Measurements from ENCODE around the gene COG2. TPM values are rescaled to one million over a fixed set of nuclear protein-coding genes. Genes with fewer than 3 reads are reported as not detected.

Gene COG2
- polyA plus RNA-seq, 1 donor (not counting 4 experiments of a cell fraction or from before 2014, with no cell fraction given) = 18.6 TPM

DNA sequence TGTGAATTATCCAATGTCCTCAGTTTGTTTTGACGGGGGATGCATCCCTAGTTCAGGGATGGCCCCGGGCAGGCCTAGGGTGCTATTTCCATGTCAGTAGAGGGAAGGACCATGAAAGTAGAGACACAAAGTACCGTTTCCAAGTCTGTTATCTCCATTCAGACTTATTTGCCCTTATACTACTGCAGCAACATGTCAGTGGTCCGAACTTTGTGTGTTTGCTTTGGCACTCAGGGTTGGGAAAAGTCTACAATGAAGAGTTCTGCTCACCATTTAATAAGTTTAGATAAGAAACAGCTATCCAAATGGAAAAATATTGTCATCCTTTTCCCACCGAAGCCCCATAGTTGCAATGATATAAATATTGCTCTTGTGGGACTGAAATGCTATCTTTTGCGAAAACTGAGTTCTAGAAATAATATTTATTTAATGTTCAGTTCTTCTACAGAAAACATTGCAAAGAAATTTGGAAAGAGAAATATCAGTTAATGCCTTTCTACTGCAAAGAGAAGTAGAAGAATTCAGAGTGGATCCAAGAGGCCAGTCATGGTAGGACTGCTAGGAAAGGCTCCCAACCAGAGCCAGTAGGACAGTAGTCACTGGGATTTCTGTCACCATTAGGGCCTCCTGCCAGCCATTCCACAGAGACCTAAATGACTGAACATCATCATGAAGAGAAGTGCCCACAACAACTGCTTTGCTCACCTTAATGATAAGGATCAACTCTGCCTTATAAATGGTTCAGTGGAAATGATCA lies 83.2 kb downstream of the COG2 start:
- no peaks in the 10 kb centered on the region for H3K36me3 ChIP-seq (ENCODE audit: control insufficient read depth in 2 of 2, extremely low read depth in 1 of 2, insufficient read depth in 2 of 2, low read length in 2 of 2)
- DNase-seq (ENCODE audit: low read depth, low spot score) (no peak), FAIRE-seq (no peak)
- no peaks in the 10 kb centered on the region for H3K4me1 ChIP-seq (ENCODE audit: control insufficient read depth, extremely low read depth, insufficient read depth, low read length)
- dilution Hi-C loops (cut with MboI; ENCODE audit: extremely low pct_ligation_motif_present, low sequenced_read_pairs) = no loop called here
- no peak overlapping the region for H3K4me3 ChIP-seq (ENCODE audit: control insufficient read depth in 2 of 3, extremely low read depth in 1 of 3, insufficient read depth in 2 of 3, low read depth in 1 of 3, low read length in 3 of 3)
- no peaks in the 10 kb centered on the region for H4K20me1 ChIP-seq (ENCODE audit: control insufficient read depth, extremely low read depth, insufficient read depth, low read length)
- no peaks in the 10 kb centered on the region for H3K79me2 ChIP-seq (ENCODE audit: control insufficient read depth, insufficient read depth, low read length)
- H2AFZ ChIP-seq (ENCODE audit: control insufficient read depth, low read length) = no peak overlapping the region
- no peak overlapping the region for H3K9ac ChIP-seq (ENCODE audit: control insufficient read depth, extremely low read depth, insufficient read depth, low read length)
- no peaks in the 10 kb centered on the region for H3K9me1 ChIP-seq (ENCODE audit: control insufficient read depth, extremely low read depth, insufficient read depth, low read length)
- H3K4me2 ChIP-seq (ENCODE audit: control insufficient read depth, extremely low read depth, insufficient read depth, low read depth, low read length) = no peak overlapping the region
- H3K27me3 ChIP-seq (ENCODE audit: control insufficient read depth, extremely low read depth, insufficient read depth, low read length) = no peaks in the 10 kb centered on the region
- H3K9me3 ChIP-seq (ENCODE audit: control insufficient read depth, low read depth, low read length) = no peaks in the 10 kb centered on the region
- TF ChIP-seq EZH2 (IDR thresholded peaks at IDR 0.05; ENCODE audit: low read length) = no peak
- TF ChIP-seq, protein P1, sequence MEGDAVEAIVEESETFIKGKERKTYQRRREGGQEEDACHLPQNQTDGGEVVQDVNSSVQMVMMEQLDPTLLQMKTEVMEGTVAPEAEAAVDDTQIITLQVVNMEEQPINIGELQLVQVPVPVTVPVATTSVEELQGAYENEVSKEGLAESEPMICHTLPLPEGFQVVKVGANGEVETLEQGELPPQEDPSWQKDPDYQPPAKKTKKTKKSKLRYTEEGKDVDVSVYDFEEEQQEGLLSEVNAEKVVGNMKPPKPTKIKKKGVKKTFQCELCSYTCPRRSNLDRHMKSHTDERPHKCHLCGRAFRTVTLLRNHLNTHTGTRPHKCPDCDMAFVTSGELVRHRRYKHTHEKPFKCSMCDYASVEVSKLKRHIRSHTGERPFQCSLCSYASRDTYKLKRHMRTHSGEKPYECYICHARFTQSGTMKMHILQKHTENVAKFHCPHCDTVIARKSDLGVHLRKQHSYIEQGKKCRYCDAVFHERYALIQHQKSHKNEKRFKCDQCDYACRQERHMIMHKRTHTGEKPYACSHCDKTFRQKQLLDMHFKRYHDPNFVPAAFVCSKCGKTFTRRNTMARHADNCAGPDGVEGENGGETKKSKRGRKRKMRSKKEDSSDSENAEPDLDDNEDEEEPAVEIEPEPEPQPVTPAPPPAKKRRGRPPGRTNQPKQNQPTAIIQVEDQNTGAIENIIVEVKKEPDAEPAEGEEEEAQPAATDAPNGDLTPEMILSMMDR (optimal IDR thresholded peaks at IDR 0.05 in 1 of 3, IDR thresholded peaks at IDR 0.05 in 1 of 3, conservative IDR thresholded peaks at IDR 0.05 in 1 of 3; ENCODE audit: extremely low read depth in 1 of 3, insufficient read depth in 2 of 3, low read length in 3 of 3) = no peak
- H3K27ac ChIP-seq (ENCODE audit: control insufficient read depth, insufficient read depth, low read length) = no peak overlapping the region

DNA sequence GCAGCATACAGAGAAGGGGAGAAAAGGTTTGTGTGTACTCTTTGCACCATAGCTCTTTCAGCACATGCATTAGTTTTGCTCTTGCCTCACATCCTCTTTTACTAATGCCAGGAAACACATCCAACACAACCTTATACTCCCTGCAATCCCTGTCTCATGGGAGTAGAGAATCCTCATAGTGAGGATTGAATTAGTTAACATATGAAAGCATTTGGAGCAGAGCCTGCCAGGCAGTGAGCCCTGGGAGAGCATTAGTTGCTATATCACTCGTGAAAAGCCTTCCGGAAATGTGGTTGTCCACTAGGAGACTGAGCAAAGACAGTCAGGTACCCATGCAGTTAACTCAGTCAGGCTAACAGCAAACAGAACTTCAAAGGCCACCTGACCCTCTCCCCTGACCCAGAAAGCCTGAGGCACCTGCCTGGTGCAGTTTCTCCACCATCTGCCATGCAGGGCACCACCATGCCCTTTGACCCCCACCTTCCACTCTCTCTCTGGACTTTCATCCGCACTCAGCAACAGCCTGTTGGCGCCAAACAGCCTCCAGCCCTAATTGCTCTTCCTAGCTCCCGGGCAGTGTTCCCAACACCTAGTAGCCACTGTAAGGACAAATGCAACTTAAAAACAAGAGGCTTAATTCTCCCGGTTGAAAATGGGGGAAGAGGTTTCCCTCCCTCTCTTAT lies 86.6 kb downstream of the COG2 start:
- DNase-seq (ENCODE audit: low read depth, low spot score) = no peak

More for the DNA sequence above, 86.6 kb downstream of the COG2 start:
- no peak overlapping the region for H3K9ac ChIP-seq (ENCODE audit: control insufficient read depth, extremely low read depth, insufficient read depth, low read length)
- no peaks in the 10 kb centered on the region for H3K79me2 ChIP-seq (ENCODE audit: control insufficient read depth, insufficient read depth, low read length)
- no peaks in the 10 kb centered on the region for H3K27me3 ChIP-seq (ENCODE audit: control insufficient read depth, extremely low read depth, insufficient read depth, low read length)
- H3K4me1 ChIP-seq (ENCODE audit: control insufficient read depth, extremely low read depth, insufficient read depth, low read length) = no peaks in the 10 kb centered on the region
- no peak overlapping the region for H3K4me2 ChIP-seq (ENCODE audit: control insufficient read depth, extremely low read depth, insufficient read depth, low read depth, low read length)
- dilution Hi-C loops (cut with MboI; ENCODE audit: extremely low pct_ligation_motif_present, low sequenced_read_pairs) = no loop called here
- no peak overlapping the region for H3K4me3 ChIP-seq (ENCODE audit: control insufficient read depth in 2 of 3, extremely low read depth in 1 of 3, insufficient read depth in 2 of 3, low read depth in 1 of 3, low read length in 3 of 3)
- TF ChIP-seq EZH2 (IDR thresholded peaks at IDR 0.05; ENCODE audit: low read length) = no peak
- no peak overlapping the region for H2AFZ ChIP-seq (ENCODE audit: control insufficient read depth, low read length)
- H3K36me3 ChIP-seq (ENCODE audit: control insufficient read depth in 2 of 2, extremely low read depth in 1 of 2, insufficient read depth in 2 of 2, low read length in 2 of 2) = no peaks in the 10 kb centered on the region
- H4K20me1 ChIP-seq (ENCODE audit: control insufficient read depth, extremely low read depth, insufficient read depth, low read length) = no peaks in the 10 kb centered on the region
- no peaks in the 10 kb centered on the region for H3K9me1 ChIP-seq (ENCODE audit: control insufficient read depth, extremely low read depth, insufficient read depth, low read length)
- FAIRE-seq = no peak
- H3K27ac ChIP-seq (ENCODE audit: control insufficient read depth, insufficient read depth, low read length) = no peak overlapping the region
- no peaks in the 10 kb centered on the region for H3K9me3 ChIP-seq (ENCODE audit: control insufficient read depth, low read depth, low read length)

All from keratinocyte (primary cell).